Esophagus muscularis mucosa (tissue), 4 donors: Measurements from ENCODE around the gene CCDC6. TPM values are rescaled to one million over a fixed set of nuclear protein-coding genes. Genes with fewer than 3 reads are reported as not detected.

Experiments
- DNase-seq: peaks from one replicate; pipeline ENCODE4 v3.0.0-alpha.2; 2017; ENCODE audit errors: extremely low spot score
- H3K27ac ChIP-seq, 4 donors: fragments of 200-600 bp; sonication (generic); replicated peaks in 1 of 4; 1 replicate in 3 of 4; 2 replicates in 1 of 4; pipeline ENCODE4 v1.5.1; 2016 to 2019; ENCODE audit warnings: mild to moderate bottlenecking in 1 of 4
- H3K27me3 ChIP-seq, 4 donors: fragments of 200-600 bp; sonication (generic); one replicate each; pipeline versions ENCODE4 v1.5.1 to v1.6.0; 2016 to 2019
- H3K36me3 ChIP-seq, 4 donors: fragments of 200-600 bp; sonication (generic); one replicate each; pipeline ENCODE4 v1.5.1; 2016 to 2019
- H3K4me1 ChIP-seq, 4 donors: fragments of 200-600 bp; sonication (generic); one replicate each; pipeline ENCODE4 v1.5.1; 2016 to 2019
- H3K4me3 ChIP-seq, 4 donors: fragments of 200-600 bp; sonication (generic); 1 replicate in 2 of 4; 2 replicates in 2 of 4; pipeline ENCODE4 v1.5.1; 2016 to 2019; ENCODE audit warnings: mild to moderate bottlenecking in 4 of 4, moderate library complexity in 1 of 4
- H3K9me3 ChIP-seq, 4 donors: fragments of 200-600 bp; sonication (generic); 1 replicate in 3 of 4; 2 replicates in 1 of 4; pipeline ENCODE4 v1.5.1; 2016 to 2019
- CTCF ChIP-seq, 3 experiments: fragments of 200-600 bp in 2 of 3; fragments of 450-650 bp in 1 of 3; sonication (generic) in 2 of 3; IDR thresholded peaks; one replicate each; pipeline ENCODE4 v1.5.1; 2017 to 2019; ENCODE audit warnings: antibody characterized with exemption in 3 of 3, mild to moderate bottlenecking in 2 of 3, moderate library complexity in 1 of 3
- EP300 ChIP-seq: sonication (generic); formaldehyde crosslinking; IDR thresholded peaks from one replicate; pipeline ENCODE4 v1.6.1; 2017; ENCODE audit warnings: antibody characterized with exemption
- POLR2A ChIP-seq: fragments of 450-650 bp; IDR thresholded peaks from one replicate; pipeline ENCODE4 v1.6.1; 2017; ENCODE audit warnings: antibody characterized with exemption, moderate library complexity, mild to moderate bottlenecking, low read depth
- POLR2AphosphoS5 ChIP-seq, 2 donors: sonication (generic); formaldehyde crosslinking; IDR thresholded peaks; one replicate each; pipeline ENCODE4 v1.6.1; 2017; ENCODE audit warnings: antibody characterized with exemption in 2 of 2
- WGBS: methylation state at CpG from one replicate; pipeline ENCODE4 v1.1.5; 2018; 5-methylcytosine and 5-hydroxymethylcytosine counted together
- intact Hi-C: fragments of 100-400 bp; cut with DNase I; formaldehyde crosslinking; loops from one replicate; pipeline ENCODE4 v1.15.1; 2023
- total RNA-seq, 4 donors: library from RNA; depleted of rRNA; stranded (reverse); fragments of >200 nt; gene quantifications; one replicate each; pipeline versions ENCODE4 v1.1.0 to v1.2.1, GENCODE V29; 2016

The CCDC6 gene
- total RNA-seq, 4 donors from 2014 or later = 41.4 to 71.0 (median 57.2) TPM

- H3K36me3 ChIP-seq = no peaks in the 10 kb centered on the region
- TF ChIP-seq POLR2AphosphoS5 (IDR thresholded peaks at IDR 0.05) (no peak), POLR2A (no peak), CTCF (IDR thresholded peaks at IDR 0.05) (no peak), EP300 (no peak)
- 97% methylated on average over 7 of the region's 7 CpGs for WGBS
- H3K4me3 ChIP-seq = no peak overlapping the region
- H3K27ac ChIP-seq = no peak overlapping the region
- no peak for DNase-seq
- H3K4me1 ChIP-seq = no peaks in the 10 kb centered on the region
- intact Hi-C loops = no loop called here
- H3K9me3 ChIP-seq = no peaks in the 10 kb centered on the region
- no peaks in the 10 kb centered on the region for H3K27me3 ChIP-seq
These were observed 135.1 kb downstream of the CCDC6 start for GRCh38 chr10:59771162-59771807.

DNA sequence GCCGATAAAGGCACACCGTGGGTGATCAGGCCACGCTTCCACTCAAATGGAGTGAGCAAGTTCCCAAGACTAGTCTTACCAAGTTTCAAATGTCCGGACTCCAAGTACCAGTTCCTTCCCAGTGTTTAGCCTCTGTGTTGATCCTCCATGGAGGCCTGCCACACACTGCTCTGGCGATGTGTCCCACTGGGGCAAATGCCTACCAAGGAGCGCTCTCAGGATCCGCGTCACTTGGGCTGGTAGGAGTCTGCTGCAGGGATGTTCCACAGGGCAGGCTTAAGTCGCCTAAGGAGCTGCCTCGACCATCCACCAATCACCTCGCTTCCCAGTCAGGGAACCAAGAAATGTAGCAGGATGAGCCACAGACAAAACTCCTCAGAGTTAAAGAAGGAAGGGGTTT is 135.7 kb downstream of the CCDC6 start:
- peak; percentile 87 for DNase-seq
- Histone ChIP-seq H3K27ac (no peak overlapping the region), H3K4me1 (no peaks in the 10 kb centered on the region), H3K36me3 (no peaks in the 10 kb centered on the region), H3K4me3 (no peak overlapping the region), H3K27me3 (no peaks in the 10 kb centered on the region), H3K9me3 (no peaks in the 10 kb centered on the region)
- intact Hi-C loops = no loop called here
- TF ChIP-seq POLR2A = no peak
- TF ChIP-seq EP300 = no peak
- no peak for TF ChIP-seq POLR2AphosphoS5 (IDR thresholded peaks at IDR 0.05)
- no peak for TF ChIP-seq CTCF (IDR thresholded peaks at IDR 0.05)
- WGBS = 97% methylated on average over 5 of the region's 11 CpGs

DNA sequence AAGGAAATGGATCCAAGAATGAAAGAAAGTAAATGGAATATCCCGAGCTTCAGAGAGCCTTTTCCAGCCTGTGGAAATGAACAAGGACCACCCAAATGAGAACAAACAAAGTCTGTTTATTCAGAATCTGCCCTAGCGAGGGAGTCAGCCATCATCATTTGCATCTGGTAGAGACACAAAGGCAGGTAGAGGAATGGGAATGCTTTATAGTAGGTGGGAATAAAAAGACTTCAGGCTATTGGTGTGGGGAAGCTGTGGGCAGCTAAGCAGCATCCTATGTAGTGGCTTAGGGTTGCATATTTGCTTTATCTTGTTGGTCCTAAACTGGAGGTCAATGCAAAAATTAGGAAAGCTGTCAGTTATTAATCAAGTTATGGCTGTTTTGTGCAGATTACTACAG is 143.9 kb downstream of the CCDC6 start:
- TF ChIP-seq CTCF (IDR thresholded peaks at IDR 0.05) = no peak
- TF ChIP-seq EP300 = no peak
- no peak for TF ChIP-seq POLR2A
- no peak for TF ChIP-seq POLR2AphosphoS5 (IDR thresholded peaks at IDR 0.05)
- intact Hi-C loops = no loop called here
- no peaks in the 10 kb centered on the region for H3K36me3 ChIP-seq
- 67% methylated on average over 2 of the region's 2 CpGs for WGBS
- no peaks in the 10 kb centered on the region for H3K9me3 ChIP-seq
- no peaks in the 10 kb centered on the region for H3K27me3 ChIP-seq
- H3K27ac ChIP-seq = no peak overlapping the region
- no peak overlapping the region for H3K4me3 ChIP-seq
- peak; percentile 66 for DNase-seq
- H3K4me1 ChIP-seq = no peaks in the 10 kb centered on the region

- Histone ChIP-seq H3K36me3 (no peaks in the 10 kb centered on the region), H3K4me3 (no peak overlapping the region), H3K27me3 (no peaks in the 10 kb centered on the region), H3K4me1 (no peaks in the 10 kb centered on the region), H3K9me3 (no peaks in the 10 kb centered on the region), H3K27ac (no peak overlapping the region)
- intact Hi-C loops = no loop called here
- TF ChIP-seq POLR2AphosphoS5 (IDR thresholded peaks at IDR 0.05) (no peak), POLR2A (no peak), CTCF (IDR thresholded peaks at IDR 0.05) (no peak), EP300 (no peak)
- no peak for DNase-seq
- 90% methylated on average over 3 of the region's 3 CpGs for WGBS
These were observed 148.4 kb downstream of the CCDC6 start for GRCh38 chr10:59757966-59758365.

DNA sequence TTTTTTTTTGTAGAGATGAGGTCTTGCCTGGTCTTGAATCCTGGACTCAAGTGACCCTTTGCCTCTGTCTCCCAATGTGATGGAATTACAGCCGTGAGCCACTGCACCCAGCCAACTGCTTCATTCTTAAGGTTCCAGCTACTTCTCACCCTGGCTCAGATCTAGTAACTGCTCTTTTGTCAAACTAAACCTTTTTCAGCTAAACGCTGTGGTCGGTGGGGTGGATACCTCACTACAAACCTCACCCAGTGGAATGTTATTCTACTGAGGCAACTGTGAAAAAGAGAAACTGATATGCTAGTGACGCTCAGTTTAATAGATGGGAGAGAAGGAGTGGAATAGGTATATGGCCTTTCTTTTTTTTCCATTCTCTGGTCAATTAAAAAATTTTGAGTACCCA is 151.4 kb downstream of the CCDC6 start:
- no peaks in the 10 kb centered on the region for H3K9me3 ChIP-seq
- TF ChIP-seq CTCF (IDR thresholded peaks at IDR 0.05) = no peak
- no peak for TF ChIP-seq POLR2AphosphoS5 (IDR thresholded peaks at IDR 0.05)
- 90% methylated on average over 4 of the region's 4 CpGs for WGBS
- no peak overlapping the region for H3K4me3 ChIP-seq
- no peak overlapping the region for H3K27ac ChIP-seq
- no peaks in the 10 kb centered on the region for H3K27me3 ChIP-seq
- intact Hi-C loops = no loop called here
- no peaks in the 10 kb centered on the region for H3K36me3 ChIP-seq
- no peaks in the 10 kb centered on the region for H3K4me1 ChIP-seq
- peak; percentile 31 for DNase-seq
